BJ (cell line): ENCODE data around the gene RPUSD1. TPM values are rescaled to one million over a fixed set of nuclear protein-coding genes. Genes with fewer than 3 reads are reported as not detected.

Experiments used
- CTCF ChIA-PET: fragments of 350-600 bp; formaldehyde crosslinking; extraction: SDS; loops from one replicate; lab custom pipeline; 2021; ENCODE audit warnings: antibody characterized with exemption, inconsistent platforms; lab: Yijun Ruan, JAX
- POLR2A ChIA-PET: fragments of 300-600 bp; sonication (Branson Sonifier 250); formaldehyde crosslinking; extraction: SDS; loops from one replicate; lab custom pipeline; 2021; ENCODE audit warnings: antibody characterized with exemption; lab: Charles Lee
- DNase-seq: peaks from one replicate; pipeline ENCODE4 v3.0.0-alpha.2; 2011; ENCODE audit warnings: low read depth
- H3K27me3 ChIP-seq: 2 replicates; pipeline ENCODE4 v1.6.0; 2011; ENCODE audit warnings: low read length; ENCODE audit not compliant: control insufficient read depth, insufficient read depth
- H3K36me3 ChIP-seq: 2 replicates; pipeline ENCODE4 v1.5.1; 2011; ENCODE audit warnings: low read length; ENCODE audit not compliant: control insufficient read depth, insufficient read depth
- H3K4me3 ChIP-seq: 2 replicates; pipeline ENCODE4 v1.5.1; 2011; ENCODE audit warnings: low read depth, mild to moderate bottlenecking, control low read depth, low read length
- CTCF ChIP-seq: IDR thresholded peaks from 2 replicates; pipeline ENCODE4 v1.5.1; 2011; ENCODE audit warnings: low read depth, mild to moderate bottlenecking, control low read depth, inconsistent platforms, low read length, moderate library complexity; ENCODE audit not compliant: insufficient read depth
- polyA plus RNA-seq: library from polyadenylated mRNA; depleted of rRNA; stranded (reverse); fragments of >200 nt; gene quantifications from 2 replicates; pipeline ENCODE4 v1.2.3, GENCODE V29; 2011

The RPUSD1 gene
- polyA plus RNA-seq, 1 experiment, result 24.7 TPM

- Histone ChIP-seq H3K27me3 (no peaks in the 10 kb centered on the region), H3K36me3 (peaks cover 8% of the 10 kb centered on the region), H3K4me3 (no peak overlapping the region)
- DNase-seq, result no peak
- ChIA-PET POLR2A (no interaction called here), CTCF (interaction anchor here (0.7 to 7.8 kb wide), 20 partner anchors 9 to 394 kb away, joined by 3 to 120 read pairs (median 4); partner anchors contain the start of genes ANTKMT, METRN and WDR24)
- peak; percentile 80 for TF ChIP-seq CTCF
Measured at GRCh38 chr16:785563-786535, 2.3 kb downstream of the RPUSD1 start.

GRCh38 chr16:784431-784830 lies 3.8 kb downstream of the RPUSD1 start:
- DNase-seq, result no peak
- CTCF ChIA-PET, result interaction anchor here (1.1 to 7.8 kb wide), 12 partner anchors 8 to 271 kb away, joined by 3 to 120 read pairs (median 12); partner anchors contain the start of genes ANTKMT, CIAO3 and METRN
- POLR2A ChIA-PET, result no interaction called here
- Histone ChIP-seq H3K27me3 (no peaks in the 10 kb centered on the region), H3K4me3 (no peak overlapping the region), H3K36me3 (peaks cover 8% of the 10 kb centered on the region)
- no peak for TF ChIP-seq CTCF

GRCh38 chr16:783404-784161 lies 4.6 kb downstream of the RPUSD1 start:
- no peak for TF ChIP-seq CTCF
- ChIA-PET POLR2A (no interaction called here), CTCF (interaction anchor here (1.3 to 7.8 kb wide), 6 partner anchors 10 to 69 kb away, joined by 4 to 120 read pairs (median 12); partner anchors contain the start of genes ANTKMT, CIAO3 and METRN)
- H3K36me3 ChIP-seq, result peaks cover 8% of the 10 kb centered on the region
- no peaks in the 10 kb centered on the region for H3K27me3 ChIP-seq
- DNase-seq, result no peak
- H3K4me3 ChIP-seq, result no peak overlapping the region

- Histone ChIP-seq H3K27me3 (no peaks in the 10 kb centered on the region), H3K36me3 (peaks cover 8% of the 10 kb centered on the region), H3K4me3 (no peak overlapping the region)
- ChIA-PET CTCF (interaction anchor here (1.3 to 7.8 kb wide), 3 partner anchors 12 to 69 kb away, joined by 4 to 120 read pairs (median 14); partner anchors contain the start of genes CIAO3 and METRN), POLR2A (no interaction called here)
- DNase-seq, result no peak
- no peak for TF ChIP-seq CTCF
Measured at GRCh38 chr16:782766-783403, 5.3 kb downstream of the RPUSD1 start.
